WTC11 (cell line): ENCODE results near the gene ABTB2. TPM values are rescaled to one million over a fixed set of nuclear protein-coding genes. Genes with fewer than 3 reads are reported as not detected.

ENCODE experiments used
- ATAC-seq: fragments of 200-7000 bp; cut with Tn5 transposase; 2 replicates; pipeline ENCODE4 v1.10.0; 2021; ENCODE audit warnings: mild to moderate bottlenecking, moderate library complexity
- CTCF ChIA-PET: fragments of 300-600 bp; sonication (Branson Sonifier 250); formaldehyde crosslinking; loops from one replicate; lab custom pipeline; 2021; ENCODE audit warnings: antibody characterized with exemption; lab: Charles Lee
- POLR2A ChIA-PET: fragments of 350-600 bp; sonication (Branson Sonifier 250); formaldehyde crosslinking; loops from one replicate; lab custom pipeline; 2021; ENCODE audit warnings: antibody characterized with exemption; lab: Charles Lee
- DNase-seq: peaks from one replicate; pipeline ENCODE4 v3.0.0; 2021; ENCODE audit warnings: low spot score
- H3K27ac Mint-ChIP-seq: 2 replicates; pipeline ENCODE4 v1.8.0; 2021; ENCODE audit warnings: mixed read lengths
- H3K27me3 Mint-ChIP-seq: 2 replicates; pipeline ENCODE4 v1.8.0; 2021; ENCODE audit warnings: low read depth, mild to moderate bottlenecking, moderate library complexity, mixed read lengths
- H3K36me3 Mint-ChIP-seq: 2 replicates; pipeline ENCODE4 v1.8.0; 2021; ENCODE audit warnings: mixed read lengths
- H3K4me1 Mint-ChIP-seq: 2 replicates; pipeline ENCODE4 v1.8.0; 2022; ENCODE audit warnings: mixed read lengths
- H3K4me3 Mint-ChIP-seq: 2 replicates; pipeline ENCODE4 v1.8.0; 2021; ENCODE audit warnings: mild to moderate bottlenecking, moderate library complexity, mixed read lengths
- H3K9me3 Mint-ChIP-seq: 2 replicates; pipeline ENCODE4 v1.8.0; 2021; ENCODE audit warnings: mixed read lengths
- AFF4 ChIP-seq: sonication (generic); formaldehyde crosslinking; IDR thresholded peaks from 2 replicates; pipeline ENCODE4 v1.8.1; 2023; ENCODE audit warnings: mild to moderate bottlenecking, missing genetic modification reagents, borderline replicate concordance
- CREB1 ChIP-seq: sonication (generic); formaldehyde crosslinking; IDR thresholded peaks from 2 replicates; pipeline ENCODE4 v1.8.0; 2023; ENCODE audit warnings: mild to moderate bottlenecking, missing genetic modification reagents
- E2F1 ChIP-seq: sonication (generic); formaldehyde crosslinking; IDR thresholded peaks from 2 replicates; pipeline ENCODE4 v1.8.0; 2022; ENCODE audit warnings: mild to moderate bottlenecking, missing genetic modification reagents
- ERG ChIP-seq: fragments of 250-450 bp; sonication (Bioruptor Pico); IDR thresholded peaks from 2 replicates; pipeline ENCODE4 v1.8.0; 2021; ENCODE audit warnings: mild to moderate bottlenecking
- GABPB1 ChIP-seq: sonication (generic); formaldehyde crosslinking; IDR thresholded peaks from 2 replicates; pipeline ENCODE4 v1.8.1; 2023; ENCODE audit warnings: mild to moderate bottlenecking, missing genetic modification reagents
- GTF2I ChIP-seq: fragments of 250-450 bp; sonication (Bioruptor Pico); conservative IDR thresholded peaks from 2 replicates; pipeline ENCODE4 v1.4.0; 2021; ENCODE audit warnings: mild to moderate bottlenecking
- HMGA2 ChIP-seq: fragments of 250-450 bp; sonication (Bioruptor Pico); IDR thresholded peaks from 2 replicates; pipeline ENCODE4 v1.4.0; 2021; ENCODE audit warnings: mild to moderate bottlenecking, moderate library complexity
- JAZF1 ChIP-seq: fragments of 250-450 bp; sonication (Bioruptor Pico); IDR thresholded peaks from 2 replicates; pipeline ENCODE4 v1.9.0; 2021; ENCODE audit warnings: moderate library complexity, mild to moderate bottlenecking, inconsistent platforms
- MLX ChIP-seq: sonication (generic); formaldehyde crosslinking; IDR thresholded peaks from 2 replicates; pipeline ENCODE4 v1.8.1; 2023; ENCODE audit warnings: mild to moderate bottlenecking, missing genetic modification reagents, moderate library complexity
- MYBL2 ChIP-seq: sonication (generic); formaldehyde crosslinking; IDR thresholded peaks from 2 replicates; pipeline ENCODE4 v1.8.1; 2023; ENCODE audit warnings: mild to moderate bottlenecking, moderate library complexity, missing genetic modification reagents
- NR3C1 ChIP-seq: sonication (generic); formaldehyde crosslinking; conservative IDR thresholded peaks from 2 replicates; pipeline ENCODE4 v1.8.1; 2023; ENCODE audit warnings: low read depth, mild to moderate bottlenecking, missing genetic modification reagents
- TP53 ChIP-seq: sonication (generic); formaldehyde crosslinking; IDR thresholded peaks from 2 replicates; pipeline ENCODE4 v1.8.1; 2023; ENCODE audit warnings: mild to moderate bottlenecking, missing genetic modification reagents
- ZBTB43 ChIP-seq: sonication (generic); formaldehyde crosslinking; IDR thresholded peaks from 2 replicates; pipeline ENCODE4 v1.8.1; 2023; ENCODE audit warnings: mild to moderate bottlenecking, missing genetic modification reagents
- ZNF219 ChIP-seq: sonication (generic); formaldehyde crosslinking; IDR thresholded peaks from 2 replicates; pipeline ENCODE4 v1.8.0; 2023; ENCODE audit warnings: missing genetic modification reagents, mild to moderate bottlenecking, borderline replicate concordance
- ZNF423 ChIP-seq: fragments of 250-450 bp; sonication (Bioruptor Pico); IDR thresholded peaks from 2 replicates; pipeline ENCODE4 v2.1.2; 2022; ENCODE audit warnings: mild to moderate bottlenecking, moderate library complexity
- ZNF512 ChIP-seq: sonication (generic); formaldehyde crosslinking; IDR thresholded peaks from 2 replicates; pipeline ENCODE4 v1.8.1; 2022; ENCODE audit warnings: missing genetic modification reagents, borderline replicate concordance
- ZSCAN18 ChIP-seq: fragments of 250-450 bp; sonication (Bioruptor Pico); IDR thresholded peaks from 2 replicates; pipeline ENCODE4 v2.1.2; 2022; ENCODE audit warnings: mild to moderate bottlenecking, moderate library complexity
- total RNA-seq: library from RNA; stranded (reverse); gene quantifications from 3 replicates; pipeline ENCODE4 v1.2.3, GENCODE V29; 2021
- TF ChIP-seq, protein P1 (sequence below): fragments of 250-450 bp; sonication (Bioruptor Pico); IDR thresholded peaks from 2 replicates; pipeline ENCODE4 v1.9.0; 2021; ENCODE audit warnings: moderate library complexity, mild to moderate bottlenecking, inconsistent platforms, borderline replicate concordance
- TF ChIP-seq, protein P2 (sequence below): sonication (generic); formaldehyde crosslinking; IDR thresholded peaks from 2 replicates; pipeline ENCODE4 v1.8.1; 2022; ENCODE audit warnings: mild to moderate bottlenecking, missing genetic modification reagents, moderate library complexity, borderline replicate concordance
- TF ChIP-seq, protein P3 (sequence below): sonication (generic); formaldehyde crosslinking; IDR thresholded peaks from 2 replicates; pipeline ENCODE4 v1.8.1; 2023; ENCODE audit warnings: mild to moderate bottlenecking, moderate library complexity, missing genetic modification reagents

Gene ABTB2
- total RNA-seq, 1 experiment from 2014 or later = 12.8 TPM

GRCh38 chr11:34381775-34382174 is 24.0 kb upstream of the ABTB2 start:
- H3K4me3 Mint-ChIP-seq = no peak overlapping the region
- POLR2A ChIA-PET = no interaction called here
- TF ChIP-seq ERG = no peak
- TF ChIP-seq, protein P1, sequence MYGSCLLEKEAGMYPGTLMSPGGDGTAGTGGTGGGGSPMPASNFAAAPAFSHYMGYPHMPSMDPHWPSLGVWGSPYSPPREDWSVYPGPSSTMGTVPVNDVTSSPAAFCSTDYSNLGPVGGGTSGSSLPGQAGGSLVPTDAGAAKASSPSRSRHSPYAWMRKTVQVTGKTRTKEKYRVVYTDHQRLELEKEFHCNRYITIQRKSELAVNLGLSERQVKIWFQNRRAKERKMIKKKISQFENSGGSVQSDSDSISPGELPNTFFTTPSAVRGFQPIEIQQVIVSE (CRISPR knock-in tag) = no peak
- TF ChIP-seq AFF4 = no peak
- TF ChIP-seq JAZF1 (CRISPR knock-in tag) = no peak
- no peak for TF ChIP-seq ZNF423 (CRISPR knock-in tag)
- no peak for TF ChIP-seq TP53 (CRISPR knock-in tag)
- no peak for TF ChIP-seq NR3C1 (CRISPR knock-in tag)
- no peak for TF ChIP-seq MYBL2 (CRISPR knock-in tag)
- TF ChIP-seq, protein P2, sequence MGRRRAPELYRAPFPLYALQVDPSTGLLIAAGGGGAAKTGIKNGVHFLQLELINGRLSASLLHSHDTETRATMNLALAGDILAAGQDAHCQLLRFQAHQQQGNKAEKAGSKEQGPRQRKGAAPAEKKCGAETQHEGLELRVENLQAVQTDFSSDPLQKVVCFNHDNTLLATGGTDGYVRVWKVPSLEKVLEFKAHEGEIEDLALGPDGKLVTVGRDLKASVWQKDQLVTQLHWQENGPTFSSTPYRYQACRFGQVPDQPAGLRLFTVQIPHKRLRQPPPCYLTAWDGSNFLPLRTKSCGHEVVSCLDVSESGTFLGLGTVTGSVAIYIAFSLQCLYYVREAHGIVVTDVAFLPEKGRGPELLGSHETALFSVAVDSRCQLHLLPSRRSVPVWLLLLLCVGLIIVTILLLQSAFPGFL (CRISPR knock-in tag) = no peak
- no peak for TF ChIP-seq CREB1 (CRISPR knock-in tag)
- TF ChIP-seq ZSCAN18 (CRISPR knock-in tag) = no peak
- no peak for TF ChIP-seq E2F1 (CRISPR knock-in tag)
- TF ChIP-seq MLX (CRISPR knock-in tag) = no peak
- TF ChIP-seq, all 79 proteins: peak for 0
- Mint-ChIP-seq H3K4me1 (no peaks in the 10 kb centered on the region), H3K27me3 (peaks cover 3% of the 10 kb centered on the region; the same call in 1 of the 2 replicates), H3K27ac (no peak overlapping the region), H3K36me3 (peaks cover 14% of the 10 kb centered on the region), H3K9me3 (peaks cover 26% of the 10 kb centered on the region)
- CTCF ChIA-PET = interaction anchor here (0.9 kb wide), 1 partner anchor 207 kb away, joined by 3 read pairs; no protein-coding TSS in a partner anchor
- no peak for DNase-seq
- ATAC-seq = no peak

DNA sequence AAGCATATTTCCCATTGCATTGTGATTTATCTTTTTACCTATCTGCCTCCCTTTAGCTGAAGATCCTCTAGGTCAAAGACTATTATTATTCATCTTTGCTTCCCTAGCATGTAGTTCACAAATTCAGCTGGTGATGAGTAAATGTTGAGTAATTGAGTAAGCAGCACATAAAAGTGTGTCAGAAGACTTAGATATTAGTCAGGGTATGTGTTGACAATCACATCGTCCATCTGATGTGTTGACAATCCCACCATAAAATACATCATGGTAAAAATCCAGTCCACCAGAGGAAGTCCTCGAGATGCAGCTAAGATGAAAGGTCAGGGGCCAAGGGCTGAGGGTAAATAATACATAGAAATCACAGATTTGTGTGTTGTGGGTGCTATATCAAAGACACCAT is 22.9 kb upstream of the ABTB2 start:
- Mint-ChIP-seq H3K27ac (no peak overlapping the region), H3K36me3 (peaks cover 21% of the 10 kb centered on the region), H3K27me3 (peaks cover 3% of the 10 kb centered on the region; the same call in 1 of the 2 replicates), H3K4me3 (no peak overlapping the region), H3K4me1 (no peaks in the 10 kb centered on the region), H3K9me3 (peaks cover 28% of the 10 kb centered on the region)
- no peak for ATAC-seq
- POLR2A ChIA-PET = no interaction called here
- TF ChIP-seq GABPB1 (CRISPR knock-in tag) (0 out of 2 replicates have a peak, but pooled peaks have one; percentile 18), ZBTB43 (CRISPR knock-in tag) (no peak), ZNF219 (no peak), ZNF512 (CRISPR knock-in tag) (no peak), GTF2I (CRISPR knock-in tag) (no peak), HMGA2 (no peak)
- TF ChIP-seq, protein P3, sequence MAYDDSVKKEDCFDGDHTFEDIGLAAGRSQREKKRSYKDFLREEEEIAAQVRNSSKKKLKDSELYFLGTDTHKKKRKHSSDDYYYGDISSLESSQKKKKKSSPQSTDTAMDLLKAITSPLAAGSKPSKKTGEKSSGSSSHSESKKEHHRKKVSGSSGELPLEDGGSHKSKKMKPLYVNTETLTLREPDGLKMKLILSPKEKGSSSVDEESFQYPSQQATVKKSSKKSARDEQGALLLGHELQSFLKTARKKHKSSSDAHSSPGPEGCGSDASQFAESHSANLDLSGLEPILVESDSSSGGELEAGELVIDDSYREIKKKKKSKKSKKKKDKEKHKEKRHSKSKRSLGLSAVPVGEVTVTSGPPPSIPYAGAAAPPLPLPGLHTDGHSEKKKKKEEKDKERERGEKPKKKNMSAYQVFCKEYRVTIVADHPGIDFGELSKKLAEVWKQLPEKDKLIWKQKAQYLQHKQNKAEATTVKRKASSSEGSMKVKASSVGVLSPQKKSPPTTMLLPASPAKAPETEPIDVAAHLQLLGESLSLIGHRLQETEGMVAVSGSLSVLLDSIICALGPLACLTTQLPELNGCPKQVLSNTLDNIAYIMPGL (CRISPR knock-in tag) = no peak
- CTCF ChIA-PET = interaction anchor here (0.7 kb wide), 1 partner anchor 24 kb away, joined by 3 read pairs; no protein-coding TSS in a partner anchor
- no peak for DNase-seq
